NCI-H2227 treated with DMSO at 0.1 percent for 48 hours (cell line): Measurements from ENCODE around the gene IGFBPL1.
A peak's percentile ranks its signal among the peaks of the same experiment; 100 is the strongest.
"Not testable (repeated sequence)": the region's sequence is repeated elsewhere in the genome, so short reads cannot be mapped to it uniquely, and the experiment has no call there.

Experiments used
- DNase-seq: peaks from one replicate; lab custom pipeline; 2025; lab: John Stamatoyannopoulos, UW

The IGFBPL1 gene, protein sequence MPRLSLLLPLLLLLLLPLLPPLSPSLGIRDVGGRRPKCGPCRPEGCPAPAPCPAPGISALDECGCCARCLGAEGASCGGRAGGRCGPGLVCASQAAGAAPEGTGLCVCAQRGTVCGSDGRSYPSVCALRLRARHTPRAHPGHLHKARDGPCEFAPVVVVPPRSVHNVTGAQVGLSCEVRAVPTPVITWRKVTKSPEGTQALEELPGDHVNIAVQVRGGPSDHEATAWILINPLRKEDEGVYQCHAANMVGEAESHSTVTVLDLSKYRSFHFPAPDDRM

DNA sequence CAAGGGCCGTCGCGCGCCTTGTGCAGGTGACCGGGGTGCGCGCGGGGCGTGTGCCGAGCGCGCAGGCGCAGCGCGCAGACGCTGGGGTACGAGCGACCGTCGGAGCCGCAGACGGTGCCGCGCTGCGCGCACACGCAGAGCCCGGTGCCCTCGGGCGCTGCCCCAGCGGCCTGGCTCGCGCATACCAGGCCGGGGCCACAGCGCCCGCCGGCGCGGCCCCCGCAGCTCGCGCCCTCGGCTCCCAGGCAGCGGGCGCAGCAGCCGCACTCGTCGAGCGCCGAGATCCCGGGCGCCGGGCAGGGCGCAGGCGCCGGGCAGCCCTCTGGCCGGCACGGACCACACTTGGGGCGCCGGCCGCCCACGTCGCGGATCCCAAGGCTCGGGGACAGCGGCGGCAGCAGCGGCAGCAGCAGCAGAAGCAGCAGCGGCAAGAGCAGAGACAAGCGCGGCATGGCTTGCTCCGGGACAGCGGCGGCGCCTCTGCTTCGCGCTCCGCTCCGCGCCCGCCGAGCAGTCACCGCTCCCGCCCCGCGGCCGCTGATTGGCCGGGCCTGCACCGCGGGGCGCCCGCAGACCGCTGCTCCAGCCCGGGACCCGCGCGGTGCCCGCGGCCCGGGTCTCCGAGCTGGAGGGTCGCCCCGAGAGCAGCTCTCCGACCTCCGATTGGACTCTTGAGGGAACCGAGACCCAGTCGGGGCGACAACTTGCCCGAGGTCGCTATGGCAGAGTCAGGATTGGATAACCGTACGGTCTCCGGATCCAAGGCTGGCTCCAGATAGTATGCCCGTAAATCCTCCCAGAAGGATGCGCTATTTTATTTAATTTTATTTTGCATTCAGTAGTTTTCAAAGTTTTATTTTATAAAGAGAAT is at the start of gene IGFBPL1:
IGFBPL1 (minus strand) TSS at position 482 of the 871 bp plus-strand sequence; CDS start at position 452, 30 bp downstream.
- DNase-seq = peak; percentile 10

DNA sequence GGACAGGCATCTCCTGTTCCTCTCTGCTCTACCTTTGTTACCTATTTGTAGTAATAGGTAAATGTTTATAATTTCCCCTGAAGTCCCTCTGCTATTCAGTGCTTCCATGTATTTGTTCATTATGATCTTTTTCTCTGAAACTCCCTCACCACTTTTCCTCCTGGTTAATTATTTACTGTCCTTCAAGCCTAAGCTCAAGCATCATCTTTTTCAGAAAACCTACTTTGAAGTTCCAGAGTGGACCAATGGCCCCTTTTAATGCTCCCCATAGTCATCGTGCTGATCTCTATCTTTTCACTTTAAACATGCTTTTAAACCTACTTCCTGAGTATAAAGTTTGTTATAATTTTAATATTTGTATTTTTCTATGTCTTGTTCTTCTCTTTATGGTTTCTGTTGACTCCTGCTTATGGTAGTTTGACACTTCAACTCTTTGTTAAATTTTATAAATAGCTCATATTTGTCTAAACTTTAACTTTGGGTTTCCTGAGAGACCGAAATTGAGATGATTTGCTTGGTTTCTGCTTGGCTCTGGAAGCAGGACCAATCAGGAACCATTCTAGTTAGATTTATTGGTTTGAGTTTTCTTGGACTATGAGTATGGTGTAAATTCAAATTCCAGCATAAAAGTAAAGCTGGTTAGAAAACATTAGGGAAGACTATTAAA is 48.5 kb upstream of the IGFBPL1 start:
- not testable (repeated sequence) for DNase-seq

DNA sequence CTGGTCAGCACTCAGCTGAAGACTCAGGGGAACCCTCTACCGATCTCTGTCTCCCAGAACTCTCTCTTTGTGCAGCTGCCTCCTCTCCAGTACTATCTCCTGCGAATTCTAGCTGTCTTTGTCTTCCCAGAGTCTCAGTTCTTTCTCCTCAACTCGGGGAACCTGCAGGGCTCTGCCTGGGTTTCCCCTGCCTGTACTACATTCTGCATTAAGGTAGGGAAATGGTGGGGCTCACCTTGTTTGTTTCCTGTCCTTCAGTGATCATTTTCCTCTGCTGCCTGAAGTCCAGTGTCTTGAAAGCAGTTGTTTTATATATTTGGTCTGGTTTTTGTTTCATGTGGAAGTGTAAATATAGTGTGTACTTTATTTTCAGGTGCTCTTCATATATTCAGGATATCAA is 43.1 kb upstream of the IGFBPL1 start:
- DNase-seq = no peak

DNA sequence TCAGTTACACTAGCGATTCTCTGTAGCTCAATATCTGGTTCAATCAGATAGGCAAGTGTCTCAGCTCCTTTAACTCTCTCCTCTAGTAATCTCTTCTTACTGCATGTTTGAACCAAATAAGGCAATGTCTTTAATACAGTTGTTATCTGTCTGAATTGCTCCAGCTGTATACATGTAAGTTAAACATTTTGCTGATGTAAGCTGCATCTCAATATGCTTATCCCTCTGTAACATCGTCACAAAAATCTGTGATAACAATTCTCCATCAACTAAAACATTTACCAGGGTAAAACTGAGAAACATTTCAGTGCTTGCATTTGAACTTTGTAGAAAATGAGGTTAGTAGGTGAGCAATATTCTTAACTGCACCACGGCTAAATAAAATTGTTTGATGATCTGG is 29.6 kb upstream of the IGFBPL1 start:
- no peak for DNase-seq

DNA sequence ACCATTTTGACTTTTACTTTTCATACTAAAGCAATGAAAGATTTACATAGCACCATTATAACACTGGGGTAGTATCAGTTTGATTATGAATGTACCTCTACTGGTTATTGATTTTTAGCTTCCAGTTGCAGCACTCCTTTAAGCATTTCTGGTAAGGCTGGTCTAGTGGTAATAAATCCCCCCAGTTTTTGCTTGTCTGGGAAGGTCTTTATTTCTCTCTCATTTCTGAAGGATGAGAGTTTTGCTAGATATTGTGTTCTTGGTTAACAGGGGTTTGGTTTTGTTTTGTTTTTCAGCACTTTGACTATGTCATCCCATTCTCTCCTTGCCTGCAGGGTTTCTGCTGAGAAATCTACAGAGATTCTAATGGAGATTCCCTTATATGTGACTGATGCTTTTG is 26.9 kb upstream of the IGFBPL1 start:
- DNase-seq = no peak

DNA sequence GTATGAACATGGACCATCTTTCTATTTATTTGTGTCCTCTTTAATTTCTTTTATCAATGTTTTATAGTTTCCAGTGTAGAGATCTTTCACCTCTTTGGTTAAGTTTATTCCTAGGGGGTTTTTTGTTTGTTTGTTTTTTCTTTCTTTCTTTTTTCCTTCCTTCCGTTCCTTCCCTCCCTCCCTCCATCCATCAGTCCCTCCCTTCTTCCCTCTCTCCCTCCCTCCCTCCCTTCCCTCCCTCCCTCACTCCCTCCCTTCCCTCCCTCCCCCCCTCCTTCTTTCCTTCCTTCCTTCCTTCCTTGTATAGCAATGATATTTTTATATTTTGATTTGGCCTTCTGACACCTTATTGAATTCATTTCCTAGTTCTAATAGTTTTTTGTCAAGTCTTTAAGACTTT is 23.4 kb upstream of the IGFBPL1 start:
- no peak for DNase-seq

DNA sequence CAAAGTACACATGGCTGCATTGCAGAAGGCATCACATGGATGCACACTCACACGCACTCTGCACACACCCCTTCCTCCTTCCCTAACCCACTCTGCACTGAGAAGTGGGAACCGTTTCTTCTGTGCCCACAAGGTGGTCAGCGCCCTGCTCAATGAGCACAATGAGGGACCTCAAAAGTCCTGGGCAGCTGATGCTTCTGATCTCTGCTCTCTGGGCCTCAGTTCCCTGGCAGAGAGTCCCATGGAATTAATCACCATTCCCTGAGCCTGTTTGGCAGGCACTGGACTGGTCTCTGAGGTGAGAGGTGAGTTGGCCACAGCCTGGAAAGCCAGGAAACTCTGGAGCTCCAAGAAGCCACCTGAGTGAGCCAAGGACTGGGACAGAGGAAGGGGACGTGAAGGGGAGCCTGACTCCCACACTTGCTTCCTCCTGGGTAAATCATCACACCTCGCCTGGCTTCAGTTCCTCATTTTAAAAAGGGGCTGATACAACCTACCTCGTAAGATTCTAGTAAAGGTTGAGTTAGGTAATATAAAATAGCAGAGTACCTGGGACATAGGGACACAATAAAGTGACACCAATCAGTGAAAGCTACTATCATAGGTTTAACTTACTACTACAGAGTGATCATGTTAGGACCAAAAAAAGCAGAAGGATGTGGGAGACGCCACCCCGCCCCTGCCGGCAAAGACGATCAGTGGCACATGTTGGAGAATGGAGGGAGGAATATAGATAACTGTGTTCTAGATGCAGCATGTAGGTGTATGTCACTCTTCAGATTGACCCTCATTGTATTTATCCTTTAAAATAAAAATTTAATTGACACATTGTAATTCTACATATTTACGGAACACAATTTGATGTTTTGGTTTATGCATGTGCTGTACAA is 21.1 kb upstream of the IGFBPL1 start:
- DNase-seq = no peak

DNA sequence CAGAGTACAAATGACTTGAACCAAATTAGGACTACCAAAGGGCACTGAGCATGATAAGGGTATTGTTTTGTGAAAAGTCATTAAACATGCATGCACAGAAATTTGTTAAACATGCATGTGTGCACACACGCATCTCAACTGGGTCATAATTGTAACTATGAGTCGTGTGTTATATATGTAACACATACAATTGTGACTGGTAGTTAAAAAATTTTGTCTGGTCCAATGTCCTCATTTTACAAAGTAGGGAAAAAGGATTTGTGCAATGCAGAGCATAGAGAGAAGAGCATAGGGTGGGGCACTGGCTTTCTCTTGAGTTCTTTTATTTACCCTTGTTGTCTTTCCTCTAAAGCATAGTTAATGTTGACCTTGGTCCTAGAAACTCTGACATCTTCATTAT is 19.3 kb upstream of the IGFBPL1 start:
- no peak for DNase-seq

DNA sequence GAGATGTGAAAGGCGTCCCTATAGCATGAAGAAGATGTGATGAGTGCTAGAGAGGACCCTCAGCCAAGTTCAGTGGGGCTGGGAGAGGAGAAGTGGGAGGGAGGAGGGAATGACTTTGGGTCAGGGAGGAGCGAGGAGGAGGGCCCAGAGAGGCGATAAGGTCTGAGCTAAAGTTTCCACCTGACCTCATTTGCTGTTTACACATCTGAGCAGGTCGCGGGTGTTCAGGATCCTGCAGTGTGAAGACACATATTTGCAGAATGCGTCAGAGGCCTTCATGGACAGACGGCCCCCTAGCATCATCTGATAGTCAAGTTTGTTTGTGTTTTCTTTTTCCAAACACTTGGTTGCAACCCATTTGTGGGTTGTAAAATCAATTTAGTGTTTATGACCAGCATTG is 18.9 kb upstream of the IGFBPL1 start:
- DNase-seq = no peak

DNA sequence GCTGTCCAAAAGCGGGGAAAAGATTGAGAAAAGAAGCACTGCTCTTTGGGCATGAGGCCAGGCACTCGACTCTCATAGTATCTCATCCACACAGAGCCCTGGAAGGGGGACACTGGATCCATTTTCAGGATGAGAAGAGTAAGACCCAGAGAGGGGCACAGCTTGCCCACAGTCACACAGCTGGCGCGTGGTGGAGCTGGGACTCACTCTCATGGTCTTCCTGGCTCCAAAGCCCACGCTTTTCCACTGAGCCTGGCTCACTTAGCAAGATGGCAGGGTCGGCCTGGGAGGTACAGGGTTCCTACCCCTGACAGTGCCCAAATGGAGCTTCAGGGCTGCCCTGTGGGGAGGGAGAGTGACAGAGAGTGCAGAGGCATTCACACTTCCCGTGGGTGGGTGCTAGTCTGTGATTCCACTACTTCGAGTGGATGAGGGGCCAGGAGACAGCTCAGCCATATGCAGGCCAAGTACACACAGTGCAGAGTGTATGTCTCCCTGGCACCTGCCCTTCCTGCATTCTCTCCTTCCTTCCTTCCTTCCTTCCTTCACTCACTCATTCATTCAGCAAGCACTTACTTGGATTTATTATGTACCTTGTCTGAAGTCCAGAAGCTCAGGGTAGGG is 18.3 kb upstream of the IGFBPL1 start:
- DNase-seq = no peak

DNA sequence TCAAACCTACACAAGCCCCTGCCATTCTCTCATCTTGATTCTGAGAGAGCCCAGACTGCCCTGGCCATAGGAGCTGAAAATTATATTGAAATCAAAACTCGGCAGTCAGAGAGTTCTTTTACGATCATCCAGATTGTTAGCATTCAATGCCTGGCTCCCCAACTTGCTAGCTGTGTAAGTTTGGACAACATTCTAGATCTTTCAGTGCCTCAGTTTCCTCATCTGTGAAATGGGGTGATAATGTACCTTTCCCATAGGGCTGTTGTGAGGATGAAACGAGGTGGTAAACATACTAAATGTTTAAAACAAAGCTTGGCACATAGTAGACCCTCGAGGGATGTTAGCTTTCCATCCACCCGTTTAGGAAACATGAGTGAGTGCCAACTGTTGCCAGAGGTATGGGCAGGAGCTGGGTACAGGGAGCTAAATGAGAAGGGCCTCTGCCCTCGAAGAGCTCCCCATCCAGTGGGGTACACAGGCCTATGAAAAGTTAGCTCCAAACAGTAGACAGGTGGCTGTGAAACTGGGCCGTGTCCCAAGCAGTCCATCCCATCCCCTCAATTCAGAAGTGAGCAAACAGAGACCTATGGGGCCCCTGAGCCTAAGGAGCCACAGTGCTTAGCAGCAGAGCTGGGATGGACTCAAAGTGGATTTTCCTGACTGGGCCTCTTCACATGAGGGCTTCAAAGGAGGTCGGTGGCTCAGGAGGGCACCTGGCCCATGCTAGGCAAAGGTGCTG is 17.3 kb upstream of the IGFBPL1 start:
- DNase-seq = no peak

DNA sequence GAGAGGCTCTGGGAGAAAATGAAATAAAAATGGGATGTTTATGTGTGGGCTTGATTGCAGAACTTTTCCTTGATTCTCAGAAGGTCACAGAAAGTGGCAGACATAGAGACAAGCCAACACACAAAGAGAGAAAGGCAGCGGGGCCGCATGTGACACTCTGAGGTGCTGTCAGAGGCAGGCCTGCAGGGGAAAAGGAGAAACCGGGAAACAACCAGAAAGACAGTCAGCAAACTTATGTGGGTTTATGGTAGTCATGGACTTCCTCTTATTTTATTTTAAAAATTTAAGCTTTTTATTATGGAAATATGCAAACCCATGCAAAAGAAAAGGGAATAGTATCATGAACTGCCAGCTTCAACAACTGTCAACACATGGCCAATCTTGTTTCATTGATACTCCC is 16.3 kb upstream of the IGFBPL1 start:
- DNase-seq = no peak

DNA sequence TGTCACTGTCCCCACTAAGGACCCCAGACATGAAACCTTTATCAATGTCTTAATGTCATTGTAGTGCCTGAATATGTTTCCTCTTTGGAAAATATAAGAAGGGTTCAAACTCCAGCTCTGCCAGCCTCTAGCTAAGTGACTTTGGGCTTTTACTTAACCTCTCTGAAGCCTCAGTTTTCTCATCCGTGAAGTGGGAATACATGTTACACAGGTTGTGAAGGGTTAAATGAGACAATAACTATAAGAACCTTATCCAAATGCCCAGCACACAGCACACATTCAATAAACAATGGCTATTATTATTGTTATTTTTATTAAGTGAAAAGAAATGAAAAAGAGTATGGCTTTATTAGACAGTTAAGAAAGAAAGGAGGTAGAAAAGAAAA is 15.7 kb upstream of the IGFBPL1 start:
- no peak for DNase-seq

DNA sequence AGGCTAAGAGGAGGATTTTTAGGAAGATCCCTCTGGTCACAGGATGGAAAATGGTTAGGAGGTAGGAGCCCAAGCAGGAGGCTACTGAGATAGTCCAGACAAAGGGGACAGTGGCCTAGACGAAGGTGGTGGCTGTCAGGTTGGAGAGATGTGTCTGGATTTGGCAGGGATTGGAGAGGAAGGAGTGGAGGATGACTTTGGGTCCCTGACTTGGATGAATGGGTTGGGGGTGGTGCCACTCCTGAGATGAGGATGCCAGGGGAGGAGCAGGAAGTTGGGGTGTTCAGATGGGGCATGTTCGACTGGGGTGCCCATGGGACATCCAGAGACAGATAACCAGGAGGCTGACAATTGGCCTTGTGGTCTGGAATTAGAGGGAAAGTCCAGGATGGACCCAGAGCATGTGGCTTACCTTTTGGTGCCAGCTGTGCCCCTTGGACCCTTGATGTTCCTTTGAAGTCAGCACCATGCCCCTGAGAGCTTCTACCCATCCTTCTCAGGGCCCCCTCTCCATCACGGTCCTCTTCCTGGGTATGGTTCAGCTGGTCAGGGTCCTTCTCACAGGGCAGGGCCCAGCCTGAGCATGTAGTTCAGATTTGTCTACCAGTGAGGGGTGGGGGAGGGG is 15.1 kb upstream of the IGFBPL1 start:
- DNase-seq = no peak

DNA sequence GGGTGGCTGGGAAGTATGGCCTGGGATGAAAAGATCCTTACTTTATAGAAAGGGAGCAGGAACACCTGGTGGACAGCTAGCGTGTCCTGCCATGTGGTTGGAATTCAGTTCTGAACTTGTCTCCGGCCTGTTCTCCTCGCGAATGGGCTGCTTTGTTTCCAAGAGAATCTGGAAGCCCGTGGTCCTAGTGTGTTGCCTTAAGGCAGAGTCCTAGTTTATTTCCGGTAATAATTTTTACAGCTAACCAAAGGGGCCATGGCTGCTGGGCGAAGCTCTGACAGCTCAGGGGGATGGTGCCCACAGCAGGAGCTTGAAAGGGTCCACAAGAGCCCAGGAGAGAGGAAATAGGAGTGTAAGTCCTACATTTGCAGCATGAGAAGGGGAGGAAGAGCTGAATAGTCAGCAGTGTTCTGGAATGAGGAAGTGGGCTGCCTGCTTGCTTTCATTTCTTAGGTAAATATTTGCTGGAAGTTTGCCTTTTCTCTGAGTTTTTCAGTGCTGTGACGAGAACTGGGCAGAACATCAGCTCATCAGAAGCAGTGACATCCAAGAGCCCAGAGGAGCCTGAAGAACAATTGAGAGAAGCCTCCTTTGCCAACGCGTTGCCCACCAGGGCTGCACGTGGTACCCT is 13.1 kb upstream of the IGFBPL1 start:
- DNase-seq = no peak

DNA sequence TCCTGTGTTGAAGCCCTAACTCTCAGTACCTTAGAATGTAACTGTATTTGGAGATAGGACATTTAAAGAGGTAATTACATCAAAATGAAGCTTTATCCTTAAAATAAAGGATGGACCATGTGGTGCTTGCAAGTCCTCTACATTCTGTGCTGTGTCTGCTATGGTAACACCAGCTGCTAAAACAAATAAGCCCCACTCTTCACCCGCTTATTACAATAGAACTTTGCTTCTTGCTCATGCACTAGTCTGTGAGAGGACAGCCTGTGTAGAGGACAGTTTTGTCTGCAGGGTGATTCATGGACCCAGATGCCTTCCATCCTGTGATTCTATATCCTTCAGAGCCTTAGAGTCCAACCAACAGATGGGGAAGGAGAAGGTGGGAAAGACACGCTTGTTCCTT is 12.5 kb upstream of the IGFBPL1 start:
- DNase-seq = no peak

DNA sequence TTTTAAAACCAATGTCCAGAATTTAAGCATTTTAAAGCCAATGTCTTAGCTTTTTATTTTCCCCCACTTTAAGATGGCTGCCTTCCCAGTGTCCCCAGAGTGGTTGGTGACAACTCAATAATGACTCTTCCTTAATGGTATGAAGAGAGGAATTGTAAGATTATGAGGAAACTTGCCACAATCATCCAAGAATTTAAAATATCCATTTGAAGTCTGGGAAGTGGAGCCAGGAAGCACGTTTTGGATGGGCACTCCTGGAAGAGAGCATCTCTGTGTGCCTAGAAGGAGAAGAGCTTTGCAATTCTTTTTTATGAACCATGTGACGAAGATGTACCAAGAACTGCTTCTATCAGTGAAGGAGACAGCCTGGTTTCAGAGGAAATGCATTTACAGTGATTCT is 11.3 kb upstream of the IGFBPL1 start:
- DNase-seq = no peak

DNA sequence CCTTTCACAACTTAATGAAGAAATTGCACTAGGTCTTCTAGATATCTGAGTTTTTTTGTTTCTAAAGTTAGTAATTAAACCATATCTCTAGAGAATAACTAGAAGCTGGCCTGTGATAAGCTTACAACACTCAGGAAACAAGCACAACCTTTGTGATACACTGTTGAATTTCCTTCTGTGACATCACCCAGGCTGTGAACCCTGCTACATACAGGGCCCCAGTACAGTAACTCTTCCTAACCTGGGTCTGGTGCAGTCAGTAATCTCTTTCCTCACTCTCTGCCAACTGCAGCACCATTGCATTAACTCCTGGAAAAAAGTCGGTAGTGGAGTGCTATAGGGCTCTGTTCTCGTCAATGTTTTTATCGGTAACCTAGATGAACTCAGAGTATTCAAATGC is 10.6 kb upstream of the IGFBPL1 start:
- DNase-seq = no peak

DNA sequence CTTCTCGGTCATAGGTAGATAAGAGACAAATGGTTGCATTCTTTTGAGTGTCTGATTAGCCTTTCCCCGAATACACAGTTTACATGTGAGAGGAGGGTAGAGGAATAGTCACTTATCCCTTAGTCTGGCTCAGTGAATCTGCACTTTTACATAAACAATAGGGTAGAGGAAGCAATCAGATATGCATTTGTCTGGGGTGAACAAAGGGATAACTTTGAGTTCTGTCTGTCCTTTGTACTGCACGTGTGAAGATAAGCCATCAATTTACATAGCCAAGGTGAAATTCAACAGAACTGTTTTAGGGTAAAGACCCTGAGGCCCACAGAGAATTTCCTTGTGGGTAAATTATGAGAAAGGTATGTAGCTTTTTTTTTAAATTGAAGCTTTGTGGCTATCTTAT is 10.1 kb upstream of the IGFBPL1 start:
- no peak for DNase-seq
